ENCODE results near the gene TUBG1.

DNA sequence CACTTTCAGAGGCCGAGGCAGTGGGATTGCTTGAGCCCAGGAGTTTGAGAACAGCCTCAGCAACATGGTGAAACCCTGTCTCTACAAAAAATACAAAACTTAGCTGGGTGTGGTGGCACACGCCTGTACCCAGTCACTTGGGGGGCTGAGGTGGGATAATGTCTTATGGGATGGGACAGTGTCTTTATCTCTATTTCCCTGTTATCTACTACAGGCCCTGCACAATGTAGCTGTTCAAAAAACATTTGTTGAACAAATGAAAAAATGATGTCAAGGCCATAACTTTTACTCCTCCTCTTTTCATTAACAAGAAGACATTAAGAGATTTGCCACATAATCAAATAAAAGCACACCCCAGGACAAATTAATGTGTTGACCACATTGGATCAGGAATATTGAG, 13.8 kb downstream of the TUBG1 start:
- TF ChIP-seq, protein P1, sequence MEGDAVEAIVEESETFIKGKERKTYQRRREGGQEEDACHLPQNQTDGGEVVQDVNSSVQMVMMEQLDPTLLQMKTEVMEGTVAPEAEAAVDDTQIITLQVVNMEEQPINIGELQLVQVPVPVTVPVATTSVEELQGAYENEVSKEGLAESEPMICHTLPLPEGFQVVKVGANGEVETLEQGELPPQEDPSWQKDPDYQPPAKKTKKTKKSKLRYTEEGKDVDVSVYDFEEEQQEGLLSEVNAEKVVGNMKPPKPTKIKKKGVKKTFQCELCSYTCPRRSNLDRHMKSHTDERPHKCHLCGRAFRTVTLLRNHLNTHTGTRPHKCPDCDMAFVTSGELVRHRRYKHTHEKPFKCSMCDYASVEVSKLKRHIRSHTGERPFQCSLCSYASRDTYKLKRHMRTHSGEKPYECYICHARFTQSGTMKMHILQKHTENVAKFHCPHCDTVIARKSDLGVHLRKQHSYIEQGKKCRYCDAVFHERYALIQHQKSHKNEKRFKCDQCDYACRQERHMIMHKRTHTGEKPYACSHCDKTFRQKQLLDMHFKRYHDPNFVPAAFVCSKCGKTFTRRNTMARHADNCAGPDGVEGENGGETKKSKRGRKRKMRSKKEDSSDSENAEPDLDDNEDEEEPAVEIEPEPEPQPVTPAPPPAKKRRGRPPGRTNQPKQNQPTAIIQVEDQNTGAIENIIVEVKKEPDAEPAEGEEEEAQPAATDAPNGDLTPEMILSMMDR (IDR thresholded peaks at IDR 0.05; ENCODE audit: low read depth, low read length, missing input control) = no peak
- TF ChIP-seq FOXA1 (IDR thresholded peaks at IDR 0.05) (no peak), GABPA (IDR thresholded peaks at IDR 0.05 in 1 of 2, conservative IDR thresholded peaks at IDR 0.05 in 1 of 2) (no peak), EGR1 (IDR thresholded peaks at IDR 0.05; ENCODE audit: low read depth in 2 of 2) (no peak), RAD21 (IDR thresholded peaks at IDR 0.05) (no peak), SP1 (IDR thresholded peaks at IDR 0.05) (no peak)

Data from liver (tissue), 3 donors.